T-helper 1 cell treated with Interleukin-12 subunit alpha and Interleukin-12 subunit beta and Interleukin-4 antibody, amounts not matched to agents 30 ng/mL and 1 ng/mL, for 36 hours (primary cell): ENCODE measurements around the gene IMPDH2. TPM values are rescaled to one million over a fixed set of nuclear protein-coding genes. Genes with fewer than 3 reads are reported as not detected.

Source experiments
- intact Hi-C: fragments of 100-400 bp; cut with micrococcal nuclease; formaldehyde crosslinking; loops from one replicate; pipeline ENCODE4 v1.15.1; 2024
- total RNA-seq: library from RNA; stranded (reverse); gene quantifications from 2 replicates; pipeline ENCODE4 v1.2.3, GENCODE V29; 2022

Gene IMPDH2
- total RNA-seq, 1 donor from 2014 or later = 157 TPM

GRCh38 chr3:48985831-48986376, 43.3 kb downstream of the IMPDH2 start:
- intact Hi-C loops = no loop called here

GRCh38 chr3:48984663-48985062, 44.5 kb downstream of the IMPDH2 start:
- intact Hi-C loops = no loop called here

- intact Hi-C loops = no loop called here
Observed at GRCh38 chr3:48983096-48983495, 46.1 kb downstream of the IMPDH2 start.

GRCh38 chr3:48982686-48983085, 46.5 kb downstream of the IMPDH2 start:
- intact Hi-C loops = no loop called here

GRCh38 chr3:48982016-48982415, 47.2 kb downstream of the IMPDH2 start:
- intact Hi-C loops = no loop called here

- intact Hi-C loops = no loop called here
Observed at GRCh38 chr3:48980295-48980694, 48.9 kb downstream of the IMPDH2 start.

- intact Hi-C loops = no loop called here
Observed at GRCh38 chr3:48979451-48979850, 49.7 kb downstream of the IMPDH2 start.

Other genes with a start within 250 kb of the IMPDH2 start
- gene PRKAR2A, start 181.5 kb downstream of the IMPDH2 start, total RNA-seq = 27.5 and 29.7 TPM in 2 replicates
- 34.7 and 38.6 TPM in 2 replicates for gene SLC25A20, start 130.5 kb downstream of the IMPDH2 start, total RNA-seq
- 128 and 137 TPM in 2 replicates for gene ARIH2, start 110.6 kb downstream of the IMPDH2 start, total RNA-seq
- 43.3 and 48.9 TPM in 2 replicates for gene P4HTM, start 39.2 kb downstream of the IMPDH2 start, total RNA-seq
- gene WDR6, start 22.0 kb downstream of the IMPDH2 start, total RNA-seq = 148 and 151 TPM in 2 replicates
- gene DALRD3, start 10.8 kb downstream of the IMPDH2 start, total RNA-seq = 22.2 and 23.1 TPM in 2 replicates
- gene NDUFAF3, start 7.3 kb downstream of the IMPDH2 start, total RNA-seq = 119 and 120 TPM in 2 replicates
- gene QRICH1, start 64.7 kb upstream of the IMPDH2 start, total RNA-seq = 150 TPM in 2 replicates
- 207 and 215 TPM in 2 replicates for gene QARS1, start 75.4 kb upstream of the IMPDH2 start, total RNA-seq
- 71.7 and 75.0 TPM in 2 replicates for gene USP19, start 91.4 kb upstream of the IMPDH2 start, total RNA-seq
- not detected in 2 replicates for gene LAMB2, start 103.7 kb upstream of the IMPDH2 start, total RNA-seq
- gene CCDC71, start 136.9 kb upstream of the IMPDH2 start, total RNA-seq = 25.1 and 26.3 TPM in 2 replicates
- gene KLHDC8B, start 142.2 kb upstream of the IMPDH2 start, total RNA-seq = 2.0 and 2.6 TPM in 2 replicates
- 14.7 and 16.7 TPM in 2 replicates for gene C3orf62, start 247.8 kb upstream of the IMPDH2 start, total RNA-seq